ENCODE data around the gene GALNT4. TPM values are rescaled to one million over a fixed set of nuclear protein-coding genes. Genes with fewer than 3 reads are reported as not detected.

Gene GALNT4
- 3.8 and 4.5 TPM in 2 replicates for total RNA-seq
- long read RNA-seq, full-length matches to known transcripts = 33 of 33 reads
- long read RNA-seq, partial matches to known transcripts = 0 of 33 reads
- long read RNA-seq, other reads (novel, unspliced or antisense) = 0 of 33 reads

DNA sequence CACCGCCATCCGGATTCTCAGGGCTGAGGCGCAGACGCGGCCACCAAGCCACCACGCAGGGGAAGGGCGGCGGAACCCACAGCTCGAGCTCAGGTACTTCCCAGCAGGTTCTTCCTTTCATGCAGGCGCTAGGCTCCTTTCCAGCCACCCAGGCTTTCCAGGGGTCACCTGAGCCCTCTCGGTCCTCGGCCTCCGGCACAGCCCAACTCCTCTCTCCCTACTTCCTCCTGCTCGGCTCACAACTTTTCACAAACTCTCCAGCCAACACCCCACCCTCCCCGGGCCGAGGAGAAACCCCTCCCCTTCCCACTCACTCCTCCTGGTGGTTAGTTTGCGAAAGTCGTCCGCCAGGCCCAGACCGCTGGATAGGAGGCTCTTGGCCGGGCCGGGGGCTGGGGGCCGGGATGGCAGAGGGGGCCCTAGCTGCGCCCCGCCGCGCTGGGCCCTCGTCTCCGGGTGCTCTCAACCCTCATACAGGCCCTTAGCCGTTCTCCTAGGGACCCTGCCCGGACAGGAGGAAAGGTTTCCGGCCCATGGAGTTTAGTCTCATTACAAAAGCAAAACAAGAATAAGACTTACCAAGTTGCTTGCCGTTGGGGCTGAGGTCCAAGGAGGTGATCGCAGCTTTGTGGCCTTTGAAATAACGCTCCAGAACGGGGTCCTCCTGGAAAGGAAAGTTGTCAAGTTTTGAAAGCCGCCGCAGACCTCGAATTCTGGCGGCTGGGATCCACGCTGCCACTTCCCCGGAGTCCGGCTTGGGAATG is at the start of gene GALNT4:
Gene GALNT4 (minus strand): TSS at position 256 of the 764 bp plus-strand sequence. CDS start 247 bp downstream, at position 9.
- H3K4me3 Mint-ChIP-seq (ENCODE audit: unreplicated experiment) = peak within 1 kb of the TSS; percentile 98
- H3K36me3 Mint-ChIP-seq (ENCODE audit: unreplicated experiment) = peaks cover 5% of the 10 kb centered on the region
- H3K27me3 Mint-ChIP-seq (ENCODE audit: unreplicated experiment) = no peaks in the 10 kb centered on the region
- peaks cover 36% of the 10 kb centered on the region for H3K4me1 Mint-ChIP-seq (ENCODE audit: unreplicated experiment)
- no peaks in the 10 kb centered on the region for H3K9me3 Mint-ChIP-seq (ENCODE audit: unreplicated experiment)
- TF ChIP-seq, protein P1, sequence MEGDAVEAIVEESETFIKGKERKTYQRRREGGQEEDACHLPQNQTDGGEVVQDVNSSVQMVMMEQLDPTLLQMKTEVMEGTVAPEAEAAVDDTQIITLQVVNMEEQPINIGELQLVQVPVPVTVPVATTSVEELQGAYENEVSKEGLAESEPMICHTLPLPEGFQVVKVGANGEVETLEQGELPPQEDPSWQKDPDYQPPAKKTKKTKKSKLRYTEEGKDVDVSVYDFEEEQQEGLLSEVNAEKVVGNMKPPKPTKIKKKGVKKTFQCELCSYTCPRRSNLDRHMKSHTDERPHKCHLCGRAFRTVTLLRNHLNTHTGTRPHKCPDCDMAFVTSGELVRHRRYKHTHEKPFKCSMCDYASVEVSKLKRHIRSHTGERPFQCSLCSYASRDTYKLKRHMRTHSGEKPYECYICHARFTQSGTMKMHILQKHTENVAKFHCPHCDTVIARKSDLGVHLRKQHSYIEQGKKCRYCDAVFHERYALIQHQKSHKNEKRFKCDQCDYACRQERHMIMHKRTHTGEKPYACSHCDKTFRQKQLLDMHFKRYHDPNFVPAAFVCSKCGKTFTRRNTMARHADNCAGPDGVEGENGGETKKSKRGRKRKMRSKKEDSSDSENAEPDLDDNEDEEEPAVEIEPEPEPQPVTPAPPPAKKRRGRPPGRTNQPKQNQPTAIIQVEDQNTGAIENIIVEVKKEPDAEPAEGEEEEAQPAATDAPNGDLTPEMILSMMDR (IDR thresholded peaks at IDR 0.05) = peak; percentile 82
- H3K27ac Mint-ChIP-seq (ENCODE audit: unreplicated experiment) = peak within 1 kb of the TSS; percentile 96
- peak; percentile 95 for DNase-seq (ENCODE audit: extremely low spot score, unreplicated experiment)

- Mint-ChIP-seq H3K4me1 (ENCODE audit: unreplicated experiment) (peaks cover 40% of the 10 kb centered on the region), H3K36me3 (ENCODE audit: unreplicated experiment) (peaks cover 3% of the 10 kb centered on the region), H3K27ac (ENCODE audit: unreplicated experiment) (no peak overlapping the region), H3K27me3 (ENCODE audit: unreplicated experiment) (no peaks in the 10 kb centered on the region), H3K4me3 (ENCODE audit: unreplicated experiment) (no peak overlapping the region), H3K9me3 (ENCODE audit: unreplicated experiment) (no peaks in the 10 kb centered on the region)
- TF ChIP-seq, protein P1 (IDR thresholded peaks at IDR 0.05) = no peak
- no peak for DNase-seq (ENCODE audit: extremely low spot score, unreplicated experiment)
Observed at GRCh38 chr12:89573051-89573810, 48.6 kb upstream of the GALNT4 start.

DNA sequence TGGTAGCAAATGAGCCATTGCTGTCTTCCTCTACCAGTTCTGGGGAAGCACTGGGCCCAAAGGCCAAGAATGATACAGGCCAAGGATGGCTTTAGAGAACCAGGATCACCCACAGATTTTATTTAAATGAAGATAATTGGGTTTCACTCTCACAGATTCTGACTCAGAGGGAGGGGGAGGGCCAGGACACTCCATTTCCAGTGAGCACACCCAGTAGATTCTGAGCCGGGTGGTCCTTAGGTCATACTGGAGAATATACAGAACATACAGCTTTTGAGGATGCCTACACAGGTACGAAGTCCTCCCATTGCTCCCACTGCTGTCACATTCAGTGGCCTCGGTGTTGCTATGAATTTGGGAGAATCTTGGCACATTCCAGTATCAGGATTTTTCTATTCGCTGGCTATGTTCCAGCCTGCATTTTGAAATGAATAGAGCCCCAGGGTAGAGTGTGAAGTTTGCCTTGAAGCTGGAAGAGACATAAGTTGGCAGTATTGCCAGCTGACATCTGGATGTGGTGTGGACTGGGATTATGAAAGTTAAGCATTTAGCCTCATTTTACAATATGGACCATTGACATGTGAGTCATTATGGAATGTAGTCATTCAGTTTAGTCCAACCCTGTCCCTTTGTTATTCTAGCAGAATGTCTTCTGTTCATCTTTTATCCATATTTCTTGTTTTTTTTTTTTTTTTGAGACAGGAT is 47.0 kb upstream of the GALNT4 start:
- Mint-ChIP-seq H3K36me3 (ENCODE audit: unreplicated experiment) (peaks cover 3% of the 10 kb centered on the region), H3K27ac (ENCODE audit: unreplicated experiment) (no peak overlapping the region), H3K4me3 (ENCODE audit: unreplicated experiment) (no peak overlapping the region), H3K27me3 (ENCODE audit: unreplicated experiment) (no peaks in the 10 kb centered on the region), H3K4me1 (ENCODE audit: unreplicated experiment) (peaks cover 47% of the 10 kb centered on the region), H3K9me3 (ENCODE audit: unreplicated experiment) (peaks cover 4% of the 10 kb centered on the region)
- no peak for DNase-seq (ENCODE audit: extremely low spot score, unreplicated experiment)
- TF ChIP-seq, protein P1 (IDR thresholded peaks at IDR 0.05) = no peak

DNA sequence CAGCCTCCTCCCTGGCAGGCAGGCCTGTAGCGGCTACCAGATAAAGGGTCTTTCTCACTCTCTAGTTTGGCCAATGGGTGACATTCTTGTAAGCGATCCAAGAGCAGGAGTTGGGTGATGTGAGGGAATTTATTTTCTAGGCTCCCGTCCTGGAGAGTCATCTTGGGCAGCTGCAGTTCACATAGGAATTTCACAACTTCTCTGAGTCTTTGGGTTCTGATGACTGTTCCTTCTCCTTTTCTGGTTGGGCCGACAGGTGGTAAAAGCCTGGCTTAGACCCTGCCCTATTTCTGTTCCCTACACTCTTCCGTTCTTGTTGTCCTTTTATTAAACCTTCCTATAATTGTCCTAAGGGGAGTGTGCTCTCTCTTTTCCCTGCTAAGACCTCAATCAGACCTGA is 43.9 kb upstream of the GALNT4 start:
- peaks cover 4% of the 10 kb centered on the region for H3K9me3 Mint-ChIP-seq (ENCODE audit: unreplicated experiment)
- peaks cover 22% of the 10 kb centered on the region for H3K4me1 Mint-ChIP-seq (ENCODE audit: unreplicated experiment)
- no peak for DNase-seq (ENCODE audit: extremely low spot score, unreplicated experiment)
- H3K36me3 Mint-ChIP-seq (ENCODE audit: unreplicated experiment) = peaks cover 3% of the 10 kb centered on the region
- TF ChIP-seq, protein P1 (IDR thresholded peaks at IDR 0.05) = no peak
- no peaks in the 10 kb centered on the region for H3K27me3 Mint-ChIP-seq (ENCODE audit: unreplicated experiment)
- H3K4me3 Mint-ChIP-seq (ENCODE audit: unreplicated experiment) = no peak overlapping the region
- H3K27ac Mint-ChIP-seq (ENCODE audit: unreplicated experiment) = no peak overlapping the region

Measured in osteocyte (in vitro differentiated cells).